ENCODE measurements around the gene VAC14.

DNA sequence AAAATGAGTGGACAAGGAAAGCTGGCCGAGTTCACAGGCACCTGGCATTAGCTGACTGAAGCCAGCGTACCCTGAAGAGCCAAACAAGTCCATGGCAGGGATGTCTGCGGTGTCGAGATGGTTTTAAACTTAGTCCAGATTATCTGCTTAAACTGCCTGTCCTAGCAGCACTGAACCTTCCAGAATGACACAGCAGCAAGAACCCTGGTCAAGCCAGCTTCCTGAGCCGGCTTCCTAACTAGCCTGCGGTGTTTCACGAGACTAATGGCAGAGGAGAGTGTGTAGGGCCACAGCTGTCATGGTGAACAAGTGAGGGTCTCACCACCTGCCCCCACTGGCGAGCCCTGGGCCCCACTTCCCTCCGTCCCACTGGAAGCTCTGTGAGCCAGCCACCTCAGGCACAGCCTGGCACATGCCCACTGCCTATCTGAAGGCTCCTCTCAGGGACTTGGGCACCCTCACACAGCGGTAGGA is 86.3 kb downstream of the VAC14 start:
- TF ChIP-seq CTCF (IDR thresholded peaks at IDR 0.05) (no peak), POLR2AphosphoS5 (IDR thresholded peaks at IDR 0.05; ENCODE audit: insufficient read depth in 1 of 2, low read depth in 1 of 2) (no peak)

All from vagina (tissue), 2 donors.